SIG-M5 (cell line): ENCODE measurements around the gene DIRAS3.
"Not testable (repeated sequence)": the region's sequence is repeated elsewhere in the genome, so short reads cannot be mapped to it uniquely, and the experiment has no call there.

Source experiments
- DNase-seq: peaks from one replicate; lab custom pipeline; 2025; lab: John Stamatoyannopoulos, UW

The DIRAS3 gene

GRCh38 chr1:68049941-68050878 lies at the start of gene DIRAS3:
TSS of gene DIRAS3 (minus strand) at chr1:68050627. CDS start at chr1:68047297, 3,330 bp downstream.
- DNase-seq = no peak

- DNase-seq = no peak
Measured at GRCh38 chr1:68093737-68094136, 43.3 kb upstream of the DIRAS3 start.

- no peak for DNase-seq
Measured at GRCh38 chr1:68087184-68087583, 36.8 kb upstream of the DIRAS3 start.

GRCh38 chr1:68085752-68086151 lies 35.3 kb upstream of the DIRAS3 start:
- no peak for DNase-seq

- DNase-seq = no peak
Measured at GRCh38 chr1:68083686-68084085, 33.3 kb upstream of the DIRAS3 start.

- DNase-seq = no peak
Measured at GRCh38 chr1:68081775-68082283, 31.4 kb upstream of the DIRAS3 start.

- DNase-seq = no peak
Measured at GRCh38 chr1:68078647-68079046, 28.2 kb upstream of the DIRAS3 start.

GRCh38 chr1:68074472-68074871 lies 24.0 kb upstream of the DIRAS3 start:
- no peak for DNase-seq

- DNase-seq = no peak
Measured at GRCh38 chr1:68065766-68066165, 15.3 kb upstream of the DIRAS3 start.

- not testable (repeated sequence) for DNase-seq
Measured at GRCh38 chr1:68058053-68058452, 7.6 kb upstream of the DIRAS3 start.

GRCh38 chr1:68057564-68057963 lies 7.1 kb upstream of the DIRAS3 start:
- DNase-seq = no peak

- DNase-seq = no peak
Measured at GRCh38 chr1:68057050-68057449, 6.6 kb upstream of the DIRAS3 start.

- DNase-seq = no peak
Measured at GRCh38 chr1:68051475-68051874, 1.0 kb upstream of the DIRAS3 start.

- no peak for DNase-seq
Measured at GRCh38 chr1:68047659-68048026, 2.8 kb downstream of the DIRAS3 start.

GRCh38 chr1:68046885-68047658 lies 3.4 kb downstream of the DIRAS3 start:
- no peak for DNase-seq

GRCh38 chr1:68046423-68046822 lies 4.0 kb downstream of the DIRAS3 start:
- DNase-seq = no peak

GRCh38 chr1:68045511-68046180 lies 4.8 kb downstream of the DIRAS3 start:
- DNase-seq = no peak

- DNase-seq = no peak
Measured at GRCh38 chr1:68043443-68044090, 6.9 kb downstream of the DIRAS3 start.

- no peak for DNase-seq
Measured at GRCh38 chr1:68036946-68037345, 13.5 kb downstream of the DIRAS3 start.

GRCh38 chr1:68029444-68029843 lies 21.0 kb downstream of the DIRAS3 start:
- DNase-seq = no peak

GRCh38 chr1:68028566-68028965 lies 21.9 kb downstream of the DIRAS3 start:
- DNase-seq = no peak
